ENCODE results near the gene PPFIBP1.
"Not testable (repeated sequence)": the region's sequence is repeated elsewhere in the genome, so short reads cannot be mapped to it uniquely, and the experiment has no call there.

Gene PPFIBP1

GRCh38 chr12:27585739-27586265, 61.8 kb downstream of the PPFIBP1 start:
- no peak overlapping the region for H3K4me3 ChIP-seq (ENCODE audit: low read depth, low read length)
- no peak for DNase-seq (ENCODE audit: low read depth, low spot score)
- in situ Hi-C loops (cut with HindIII; ENCODE audit: low sequenced_read_pairs): no loop called here
- TF ChIP-seq CTCF (IDR thresholded peaks at IDR 0.05; ENCODE audit: low read depth, low read length): no peak

- H3K4me3 ChIP-seq (ENCODE audit: low read depth, low read length); DNase-seq (ENCODE audit: low read depth, low spot score); in situ Hi-C loops (cut with HindIII; ENCODE audit: low sequenced_read_pairs): not testable (repeated sequence)
Measured at GRCh38 chr12:27588075-27588730, 64.2 kb downstream of the PPFIBP1 start.

DNA sequence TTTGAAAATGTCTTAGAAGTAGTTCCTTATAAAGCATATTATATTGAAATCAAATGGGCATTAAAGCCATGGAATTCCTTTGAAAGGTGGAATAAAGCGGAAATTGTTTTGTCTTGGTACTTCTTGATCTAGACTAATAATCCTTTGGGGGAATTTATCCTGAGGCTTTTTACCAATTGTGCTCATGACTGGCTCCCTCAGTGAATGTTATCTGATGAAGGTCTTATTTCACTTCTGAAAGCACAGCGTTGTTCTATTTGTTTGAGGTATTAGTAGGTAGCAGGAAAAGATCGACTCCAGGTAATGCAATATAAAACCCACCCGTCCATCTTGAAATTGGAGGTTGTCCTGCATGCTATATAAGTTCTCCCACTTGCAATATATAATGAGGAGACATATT, 64.8 kb downstream of the PPFIBP1 start:
- in situ Hi-C loops (cut with HindIII; ENCODE audit: low sequenced_read_pairs): no loop called here
- H3K4me3 ChIP-seq (ENCODE audit: low read depth, low read length): no peak overlapping the region
- no peak for TF ChIP-seq CTCF (IDR thresholded peaks at IDR 0.05; ENCODE audit: low read depth, low read length)

GRCh38 chr12:27589419-27589818, 65.4 kb downstream of the PPFIBP1 start:
- TF ChIP-seq CTCF (IDR thresholded peaks at IDR 0.05; ENCODE audit: low read depth, low read length): no peak
- H3K4me3 ChIP-seq (ENCODE audit: low read depth, low read length): no peak overlapping the region
- in situ Hi-C loops (cut with HindIII; ENCODE audit: low sequenced_read_pairs): no loop called here
- no peak for DNase-seq (ENCODE audit: low read depth, low spot score)

More for the DNA sequence above, 64.8 kb downstream of the PPFIBP1 start:
- no peak for DNase-seq (ENCODE audit: low read depth, low spot score)

GRCh38 chr12:27591698-27592097, 67.7 kb downstream of the PPFIBP1 start:
- DNase-seq (ENCODE audit: low read depth, low spot score); H3K4me3 ChIP-seq (ENCODE audit: low read depth, low read length); in situ Hi-C loops (cut with HindIII; ENCODE audit: low sequenced_read_pairs): not testable (repeated sequence)

DNA sequence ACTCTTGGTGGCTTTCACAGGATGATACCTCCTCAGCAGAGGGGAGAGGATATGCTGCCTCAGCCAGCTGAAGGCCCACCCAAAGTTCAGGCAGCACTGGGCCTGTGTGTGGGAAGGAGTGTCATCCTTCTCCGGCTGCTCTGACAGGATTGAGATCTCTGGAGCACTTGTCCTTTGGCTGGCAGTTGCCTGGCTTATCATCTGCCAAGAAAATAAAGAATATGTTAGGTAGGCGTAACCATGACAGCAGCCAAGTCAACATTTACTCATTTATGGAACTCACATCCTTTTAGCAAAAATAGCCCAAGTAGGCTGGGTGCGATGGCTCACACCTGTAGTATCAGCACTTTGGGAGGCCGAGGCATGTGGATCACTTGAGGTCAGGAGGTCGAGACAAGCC, 68.5 kb downstream of the PPFIBP1 start:
- peak; percentile 82 for DNase-seq (ENCODE audit: low read depth, low spot score)
- in situ Hi-C loops (cut with HindIII; ENCODE audit: low sequenced_read_pairs): no loop called here
- no peak overlapping the region for H3K4me3 ChIP-seq (ENCODE audit: low read depth, low read length)
- TF ChIP-seq CTCF (IDR thresholded peaks at IDR 0.05; ENCODE audit: low read depth, low read length): no peak

DNA sequence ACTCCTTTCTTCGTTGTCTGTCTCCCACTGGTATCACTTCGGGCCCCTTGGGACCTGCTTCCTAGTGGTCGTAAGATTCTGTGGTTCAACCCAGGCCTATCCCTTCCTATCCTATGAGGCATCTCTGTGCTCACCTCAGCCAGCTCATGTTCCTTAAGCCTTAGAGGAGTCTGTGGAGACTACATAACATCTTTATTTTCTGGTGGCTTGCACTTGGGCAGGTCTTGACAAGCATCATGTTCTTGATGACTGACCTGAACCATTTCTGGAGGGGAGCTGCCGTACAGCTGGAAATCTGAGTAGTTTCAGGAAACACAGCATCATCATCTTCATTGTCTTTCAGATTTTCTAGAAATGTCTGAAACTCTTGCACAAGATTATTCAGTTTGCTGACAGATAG, 69.3 kb downstream of the PPFIBP1 start:
- no peak overlapping the region for H3K4me3 ChIP-seq (ENCODE audit: low read depth, low read length)
- TF ChIP-seq CTCF (IDR thresholded peaks at IDR 0.05; ENCODE audit: low read depth, low read length): no peak
- in situ Hi-C loops (cut with HindIII; ENCODE audit: low sequenced_read_pairs): no loop called here
- DNase-seq (ENCODE audit: low read depth, low spot score): no peak
